Measurements from ENCODE around the gene EZR. TPM values are rescaled to one million over a fixed set of nuclear protein-coding genes. Genes with fewer than 3 reads are reported as not detected.

EZR gene
- total and polyA plus RNA-seq, 2 of the 13 experiments (the other 11 are each of a cell fraction or from before 2014, with no cell fraction given), result 34.7 to 60.3 TPM

DNA sequence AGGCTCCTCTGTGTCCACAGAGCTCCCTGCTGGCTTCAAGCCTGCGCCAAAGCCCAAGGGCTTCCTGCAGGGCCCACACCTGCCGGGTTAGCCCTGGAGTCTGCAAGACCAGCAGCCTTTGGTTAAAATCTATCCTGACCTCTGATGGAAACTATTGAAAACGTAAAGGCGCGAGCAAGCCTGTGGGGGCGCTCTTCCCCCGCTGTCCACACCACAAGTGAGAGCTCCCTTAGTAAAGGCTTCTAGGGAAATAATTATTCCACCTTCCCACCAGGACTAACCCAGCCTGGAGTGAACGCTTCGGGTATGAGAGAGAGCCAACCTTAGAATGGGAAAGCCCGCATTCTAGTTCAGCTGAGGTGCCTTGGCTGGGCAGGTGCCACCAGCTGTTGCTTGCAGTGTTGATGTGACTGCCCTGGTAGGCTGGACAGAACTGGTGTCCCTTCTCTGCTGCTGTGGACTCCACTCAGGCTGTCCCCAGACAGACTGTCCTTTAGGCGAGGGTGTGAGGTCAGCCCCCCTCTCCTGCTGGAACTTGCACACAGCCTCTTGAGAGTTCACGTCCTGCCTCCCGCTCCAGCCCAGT lies 100.6 kb downstream of the EZR start (continued):
- TF ChIP-seq YY1 (IDR thresholded peaks at IDR 0.05; ENCODE audit: insufficient read depth, insufficient replicate concordance, low read depth, low read length) (no peak), ZNF460 (CRISPR knock-in tag; IDR thresholded peaks at IDR 0.05; ENCODE audit: borderline replicate concordance) (no peak), ZFP36L1 (CRISPR knock-in tag; IDR thresholded peaks at IDR 0.05) (0 out of 2 replicates have a peak, but pooled peaks have one; percentile 27), ZNF180 (CRISPR knock-in tag; IDR thresholded peaks at IDR 0.05; ENCODE audit: borderline replicate concordance, low read depth) (no peak), MXD1 (CRISPR knock-in tag; IDR thresholded peaks at IDR 0.05) (no peak), ZKSCAN8 (CRISPR knock-in tag; IDR thresholded peaks at IDR 0.05; ENCODE audit: borderline replicate concordance) (no peak), CCAR2 (optimal IDR thresholded peaks at IDR 0.05; ENCODE audit: low read depth, low read length) (no peak), ZBTB38 (CRISPR knock-in tag; IDR thresholded peaks at IDR 0.05) (no peak), ZNF557 (CRISPR knock-in tag; IDR thresholded peaks at IDR 0.05) (no peak), ZNF24 (IDR thresholded peaks at IDR 0.05) (no peak), ZBTB39 (CRISPR knock-in tag; IDR thresholded peaks at IDR 0.05) (0 out of 2 replicates have a peak, but pooled peaks have one; percentile 60), ZNF704 (CRISPR knock-in tag; IDR thresholded peaks at IDR 0.05; ENCODE audit: borderline replicate concordance) (0 out of 2 replicates have a peak, but pooled peaks have one; percentile 51), ZSCAN22 (CRISPR knock-in tag; IDR thresholded peaks at IDR 0.05) (no peak), ZFP1 (CRISPR knock-in tag; IDR thresholded peaks at IDR 0.05) (no peak), MAZ (IDR thresholded peaks at IDR 0.05; ENCODE audit: borderline replicate concordance, low read depth, low read length) (no peak), MAZ (CRISPR knock-in tag; IDR thresholded peaks at IDR 0.05; ENCODE audit: low read depth) (no peak), ZNF674 (CRISPR knock-in tag; IDR thresholded peaks at IDR 0.05; ENCODE audit: low read depth) (no peak), BCL6 (CRISPR knock-in tag; IDR thresholded peaks at IDR 0.05) (no peak), STAG1 (CRISPR knock-in tag; IDR thresholded peaks at IDR 0.05) (peak; percentile 83)
- TF ChIP-seq, protein P1, sequence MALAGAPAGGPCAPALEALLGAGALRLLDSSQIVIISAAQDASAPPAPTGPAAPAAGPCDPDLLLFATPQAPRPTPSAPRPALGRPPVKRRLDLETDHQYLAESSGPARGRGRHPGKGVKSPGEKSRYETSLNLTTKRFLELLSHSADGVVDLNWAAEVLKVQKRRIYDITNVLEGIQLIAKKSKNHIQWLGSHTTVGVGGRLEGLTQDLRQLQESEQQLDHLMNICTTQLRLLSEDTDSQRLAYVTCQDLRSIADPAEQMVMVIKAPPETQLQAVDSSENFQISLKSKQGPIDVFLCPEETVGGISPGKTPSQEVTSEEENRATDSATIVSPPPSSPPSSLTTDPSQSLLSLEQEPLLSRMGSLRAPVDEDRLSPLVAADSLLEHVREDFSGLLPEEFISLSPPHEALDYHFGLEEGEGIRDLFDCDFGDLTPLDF (CRISPR knock-in tag; IDR thresholded peaks at IDR 0.05), result no peak
- TF ChIP-seq, protein P2, sequence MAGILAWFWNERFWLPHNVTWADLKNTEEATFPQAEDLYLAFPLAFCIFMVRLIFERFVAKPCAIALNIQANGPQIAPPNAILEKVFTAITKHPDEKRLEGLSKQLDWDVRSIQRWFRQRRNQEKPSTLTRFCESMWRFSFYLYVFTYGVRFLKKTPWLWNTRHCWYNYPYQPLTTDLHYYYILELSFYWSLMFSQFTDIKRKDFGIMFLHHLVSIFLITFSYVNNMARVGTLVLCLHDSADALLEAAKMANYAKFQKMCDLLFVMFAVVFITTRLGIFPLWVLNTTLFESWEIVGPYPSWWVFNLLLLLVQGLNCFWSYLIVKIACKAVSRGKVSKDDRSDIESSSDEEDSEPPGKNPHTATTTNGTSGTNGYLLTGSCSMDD (CRISPR knock-in tag; IDR thresholded peaks at IDR 0.05), result no peak
- TF ChIP-seq, protein P3, sequence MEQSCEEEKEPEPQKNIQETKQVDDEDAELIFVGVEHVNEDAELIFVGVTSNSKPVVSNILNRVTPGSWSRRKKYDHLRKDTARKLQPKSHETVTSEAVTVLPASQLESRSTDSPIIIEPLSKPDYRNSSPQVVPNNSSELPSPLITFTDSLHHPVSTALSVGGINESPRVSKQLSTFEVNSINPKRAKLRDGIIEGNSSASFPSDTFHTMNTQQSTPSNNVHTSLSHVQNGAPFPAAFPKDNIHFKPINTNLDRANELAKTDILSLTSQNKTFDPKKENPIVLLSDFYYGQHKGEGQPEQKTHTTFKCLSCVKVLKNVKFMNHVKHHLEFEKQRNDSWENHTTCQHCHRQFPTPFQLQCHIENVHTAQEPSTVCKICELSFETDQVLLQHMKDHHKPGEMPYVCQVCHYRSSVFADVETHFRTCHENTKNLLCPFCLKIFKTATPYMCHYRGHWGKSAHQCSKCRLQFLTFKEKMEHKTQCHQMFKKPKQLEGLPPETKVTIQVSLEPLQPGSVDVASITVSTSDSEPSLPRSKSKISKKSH (CRISPR knock-in tag; IDR thresholded peaks at IDR 0.05; ENCODE audit: borderline replicate concordance), result no peak
